ENCODE measurements around the gene KRT78. TPM values are rescaled to one million over a fixed set of nuclear protein-coding genes. Genes with fewer than 3 reads are reported as not detected.

KRT78 gene
- total and polyA plus RNA-seq, 11 donors = 0.14 TPM; not detected in 10

DNA sequence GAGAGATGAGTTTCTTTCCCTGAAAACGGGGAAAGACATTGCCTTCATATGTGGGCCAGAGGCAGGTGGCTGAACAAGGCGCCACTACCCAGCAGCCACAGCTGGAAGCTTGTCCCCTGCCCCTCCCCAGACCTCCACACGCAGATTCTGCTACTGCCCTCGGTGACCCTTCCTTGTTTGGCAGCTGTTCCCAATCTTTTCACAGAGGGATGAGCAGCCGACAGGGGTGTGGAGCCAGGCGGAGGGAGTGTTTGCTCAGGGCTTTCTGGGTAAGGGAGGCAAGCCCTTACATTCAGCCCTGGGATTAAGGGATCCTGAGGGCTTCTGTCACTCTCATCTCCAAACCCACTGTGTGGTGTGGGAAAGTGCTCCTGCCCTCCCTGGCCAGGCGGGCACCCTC is 30.4 kb downstream of the KRT78 start:
- H3K4me3 ChIP-seq = no peak overlapping the region
- no peaks in the 10 kb centered on the region for H3K9me3 ChIP-seq
- H3K27ac ChIP-seq = no peak overlapping the region
- DNase-seq (no peak), ATAC-seq (no peak)
- WGBS, 4 donors = 48 to 57% (median 52%) methylated on average over 7 of the region's 7 CpGs
- peaks cover 0 to 36% (median 0%) of the 10 kb centered on the region in 9 donors for H3K27me3 ChIP-seq
- intact Hi-C loops (cut with DNase I) = no loop called here
- no peaks in the 10 kb centered on the region for H3K36me3 ChIP-seq
- TF ChIP-seq POLR2A (IDR thresholded peaks at IDR 0.05) = no peak
- no peak for TF ChIP-seq CTCF (IDR thresholded peaks at IDR 0.05)
- H3K4me1 ChIP-seq = no peaks in the 10 kb centered on the region

GRCh38 chr12:52817699-52818238 is 31.0 kb downstream of the KRT78 start:
- H3K4me1 ChIP-seq = no peaks in the 10 kb centered on the region
- WGBS, 4 donors = 68 to 73% (median 71%) methylated on average over 2 of the region's 2 CpGs
- no peak overlapping the region for H3K4me3 ChIP-seq
- no peak for ATAC-seq
- intact Hi-C loops (cut with DNase I) = no loop called here
- H3K27me3 ChIP-seq = peaks cover 0 to 36% (median 0%) of the 10 kb centered on the region in 9 donors
- no peak overlapping the region for H3K27ac ChIP-seq
- no peak for DNase-seq
- TF ChIP-seq CTCF (IDR thresholded peaks at IDR 0.05) (no peak), POLR2A (IDR thresholded peaks at IDR 0.05) (no peak)
- H3K36me3 ChIP-seq = no peaks in the 10 kb centered on the region
- no peaks in the 10 kb centered on the region for H3K9me3 ChIP-seq

- Histone ChIP-seq H3K4me3 (no peak overlapping the region), H3K4me1 (no peaks in the 10 kb centered on the region), H3K9me3 (no peaks in the 10 kb centered on the region), H3K27ac (no peak overlapping the region), H3K36me3 (no peaks in the 10 kb centered on the region), H3K27me3 (peaks cover 0 to 36% (median 0%) of the 10 kb centered on the region in 9 donors)
- intact Hi-C loops (cut with DNase I) = no loop called here
- DNase-seq = no peak
- WGBS, 4 donors = 89 to 94% (median 91%) methylated on average over 8 of the region's 8 CpGs
- TF ChIP-seq POLR2A (IDR thresholded peaks at IDR 0.05) = no peak
- no peak for TF ChIP-seq CTCF (IDR thresholded peaks at IDR 0.05)
- no peak for ATAC-seq
Observed at GRCh38 chr12:52817003-52817698, 31.6 kb downstream of the KRT78 start.

GRCh38 chr12:52815676-52816588 is 32.9 kb downstream of the KRT78 start:
- intact Hi-C loops (cut with DNase I) = no loop called here
- Histone ChIP-seq H3K27me3 (peaks cover 0 to 35% (median 0%) of the 10 kb centered on the region in 9 donors), H3K9me3 (no peaks in the 10 kb centered on the region), H3K4me3 (no peak overlapping the region), H3K36me3 (no peaks in the 10 kb centered on the region), H3K4me1 (no peaks in the 10 kb centered on the region), H3K27ac (no peak overlapping the region)
- DNase-seq (no peak), ATAC-seq (no peak)
- no peak for TF ChIP-seq POLR2A (IDR thresholded peaks at IDR 0.05)
- no peak for TF ChIP-seq CTCF (IDR thresholded peaks at IDR 0.05)
- 65 to 82% (median 71%) methylated on average over 7 to 9 of the region's 9 CpGs for WGBS, 4 donors

Measured in heart left ventricle (tissue), 16 donors.